GDM1 (cell line): ENCODE data around the gene ADAT3.
"Not testable (repeated sequence)": the region's sequence is repeated elsewhere in the genome, so short reads cannot be mapped to it uniquely, and the experiment has no call there.

Experiments used
- DNase-seq: peaks from one replicate; lab custom pipeline; 2025; lab: John Stamatoyannopoulos, UW

Gene ADAT3

DNA sequence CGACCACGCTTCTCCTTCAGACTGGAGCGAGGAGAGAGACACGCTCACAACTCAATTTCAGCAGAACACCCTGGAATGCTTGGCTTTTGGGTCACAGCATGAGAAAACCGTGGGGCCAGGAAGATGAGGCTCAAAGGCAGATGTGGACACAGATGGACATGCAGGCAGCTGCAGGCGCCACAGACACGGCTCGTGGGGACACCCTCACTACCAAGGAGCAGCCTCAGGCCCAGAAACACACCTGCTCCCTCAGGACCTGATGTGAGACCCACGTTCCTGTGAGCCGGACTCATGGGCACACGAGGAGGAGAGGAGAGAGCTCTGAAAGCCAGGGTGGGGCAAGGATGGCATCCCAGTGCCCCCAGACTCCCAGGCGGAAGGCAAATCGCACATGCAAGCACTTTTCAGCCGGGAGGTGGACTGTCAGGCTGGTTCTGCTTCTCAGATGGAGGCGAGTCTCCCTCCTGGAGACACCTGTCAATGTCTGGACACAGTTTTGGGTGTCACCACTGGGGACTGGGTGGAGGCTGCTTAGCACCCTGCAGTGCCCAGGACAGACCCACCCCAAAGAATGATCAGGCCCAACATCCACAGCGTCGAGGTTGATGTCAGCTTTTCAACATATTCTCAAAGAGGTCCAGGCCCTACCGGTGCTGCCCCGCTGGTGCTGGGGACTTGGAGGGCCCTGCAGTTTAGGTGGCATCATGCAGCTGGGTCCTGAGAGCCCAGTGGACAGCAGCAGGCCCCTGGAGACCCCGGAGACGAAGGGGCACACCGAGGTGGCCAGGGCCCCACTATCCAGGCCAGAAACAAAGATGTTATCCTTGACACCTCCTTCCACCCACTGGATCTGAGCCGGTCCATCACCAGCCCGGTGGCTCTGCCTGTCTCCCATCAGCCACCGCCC lies 22.2 kb upstream of the ADAT3 start:
- no peak for DNase-seq

DNA sequence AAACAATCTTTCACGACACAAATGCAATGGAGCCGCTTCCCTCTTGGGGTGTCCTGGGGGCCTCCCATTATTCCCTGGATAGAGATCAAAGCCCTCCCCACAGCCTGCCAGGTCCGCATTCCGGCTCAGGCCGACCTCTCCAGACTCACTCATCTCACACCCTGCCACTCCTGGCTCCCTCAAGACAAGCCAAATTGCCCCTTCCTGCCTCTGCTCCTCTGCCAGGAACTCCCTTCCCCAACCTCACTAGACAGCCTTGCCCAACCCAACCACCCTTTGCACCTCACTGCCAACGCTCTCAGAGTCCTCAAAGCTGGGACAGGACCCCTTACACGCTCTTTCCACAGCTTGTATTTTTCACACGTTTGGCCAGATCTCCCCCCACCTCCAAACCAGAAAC lies 21.4 kb upstream of the ADAT3 start:
- DNase-seq = no peak

DNA sequence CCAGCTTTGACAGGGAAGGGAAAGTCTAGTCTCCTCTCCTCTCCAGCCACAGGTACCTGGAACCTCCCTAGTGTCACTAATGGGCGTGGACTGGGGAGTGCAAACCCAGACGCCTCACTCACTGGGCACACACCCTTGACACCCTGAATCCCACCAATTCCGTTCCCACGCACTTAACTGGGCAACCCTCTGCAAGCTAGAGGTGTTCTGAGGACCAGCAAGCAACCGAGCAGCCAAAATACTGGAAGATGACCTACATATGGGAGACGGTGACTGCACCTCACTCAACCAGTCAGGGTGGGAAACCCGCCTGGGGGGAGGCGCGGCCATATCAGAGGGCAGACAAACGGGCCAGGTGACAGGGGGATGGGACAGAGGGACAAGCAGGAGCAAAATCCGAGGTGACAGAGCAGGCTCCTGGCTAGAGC lies 20.9 kb upstream of the ADAT3 start:
- DNase-seq = no peak

DNA sequence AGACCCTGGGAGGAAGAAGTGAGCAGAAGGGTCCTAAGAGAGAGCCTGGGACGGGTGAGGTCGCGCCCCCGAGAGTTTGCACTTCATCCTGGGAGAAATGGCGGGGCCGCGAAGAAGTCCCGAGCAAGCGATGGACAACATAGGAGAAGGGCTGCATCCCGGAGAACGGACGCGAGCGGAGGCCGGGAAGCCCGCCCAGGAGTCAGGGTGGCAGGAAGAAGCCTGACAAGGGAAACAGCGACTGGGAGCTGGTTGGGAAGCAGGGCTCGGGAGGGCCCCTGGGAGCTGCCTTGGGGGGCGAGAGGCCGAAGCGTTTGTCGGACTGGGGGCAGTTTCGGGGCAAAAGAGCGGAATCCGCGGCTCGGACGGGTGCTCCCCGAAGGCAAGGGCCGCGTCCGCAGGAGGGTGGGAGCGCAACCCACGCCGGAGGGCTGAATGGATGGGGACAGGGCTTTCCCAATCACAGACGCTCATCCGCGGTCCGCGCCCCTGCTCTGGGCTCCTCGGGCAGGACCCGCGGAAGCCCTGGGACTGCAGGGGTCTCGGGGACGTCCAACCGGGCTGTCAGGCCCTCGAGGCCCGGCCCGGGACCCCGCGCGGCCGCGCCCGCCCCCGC lies 20.4 kb upstream of the ADAT3 start:
- no peak for DNase-seq

DNA sequence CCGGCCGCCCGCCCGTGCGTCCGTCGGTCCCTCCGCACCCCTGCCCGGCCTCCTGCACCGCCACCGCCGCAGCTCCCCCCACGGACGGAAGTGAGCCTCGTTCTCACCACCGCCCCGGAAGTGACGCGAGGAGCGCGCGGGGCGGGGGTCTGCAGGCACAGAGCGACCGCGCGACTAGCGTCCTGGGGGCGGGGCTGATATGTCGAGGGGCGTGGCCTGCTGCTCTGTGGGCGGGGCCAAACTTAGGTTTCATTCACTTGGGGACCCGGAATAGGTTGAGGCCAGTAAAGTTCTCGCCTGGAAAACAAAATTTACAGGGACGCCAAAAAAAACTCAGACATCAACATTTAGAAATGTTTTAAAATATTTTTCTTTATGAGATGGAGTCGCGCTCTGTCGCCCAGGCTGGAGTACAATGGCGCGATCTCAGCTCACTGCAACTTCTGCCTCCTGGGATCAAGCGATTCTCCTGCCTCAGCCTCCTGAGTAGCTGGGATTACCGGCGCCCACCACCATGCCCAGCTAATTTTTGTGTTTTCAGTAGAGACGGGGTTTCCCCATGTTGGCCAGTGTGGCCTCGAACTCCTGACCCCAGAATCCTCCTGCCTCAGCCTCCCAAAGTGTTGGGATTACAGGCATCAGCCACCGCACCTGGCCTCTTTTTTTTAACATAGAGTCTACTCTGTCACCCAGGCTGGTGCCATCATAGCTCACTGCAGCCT lies 19.6 kb upstream of the ADAT3 start, which contains the start of gene ABHD17A:
TSS of gene ABHD17A (minus strand) at position 99 of the 722 bp plus-strand sequence. CDS start 3,930 bp downstream, outside the sequence.
- DNase-seq = peak; percentile 90

DNA sequence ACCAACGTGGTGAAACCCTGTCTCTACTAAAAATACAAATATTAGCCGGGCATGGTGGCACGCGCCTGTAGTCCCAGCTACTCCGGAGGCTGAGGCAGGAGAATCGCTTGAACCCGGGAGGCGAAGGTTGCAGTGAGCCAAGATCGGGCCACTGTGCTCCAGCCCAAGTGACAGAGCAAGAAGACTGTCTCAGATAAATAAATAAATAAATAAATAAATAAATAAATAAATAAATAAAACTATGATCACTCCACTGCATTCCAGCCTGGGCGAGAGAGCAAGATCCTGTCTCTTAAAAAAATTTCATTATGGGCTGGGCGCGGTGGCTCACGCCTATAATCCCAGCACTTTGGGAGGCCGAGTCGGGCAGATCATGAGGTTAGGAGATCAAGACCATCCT lies 18.8 kb upstream of the ADAT3 start:
- not testable (repeated sequence) for DNase-seq

DNA sequence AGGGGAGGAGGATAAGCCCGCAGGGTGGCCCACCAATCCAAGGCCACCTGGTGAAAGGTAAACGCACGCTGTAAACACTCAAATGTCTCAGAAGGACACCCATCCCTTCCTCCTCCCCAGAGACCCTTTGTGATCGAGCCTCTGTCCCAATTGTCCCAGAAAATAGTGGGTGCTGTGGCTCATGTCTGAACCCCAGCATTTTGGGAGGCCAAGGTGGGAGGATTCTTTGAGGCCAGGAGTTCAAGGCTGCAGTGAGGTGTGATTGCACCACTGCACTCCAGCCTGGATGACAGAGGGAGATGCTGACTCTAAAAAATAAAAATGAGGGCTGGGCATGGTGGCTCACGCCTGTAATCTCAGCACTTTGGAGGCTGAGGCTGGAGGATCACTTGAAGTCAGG lies 16.8 kb upstream of the ADAT3 start:
- DNase-seq = no peak

DNA sequence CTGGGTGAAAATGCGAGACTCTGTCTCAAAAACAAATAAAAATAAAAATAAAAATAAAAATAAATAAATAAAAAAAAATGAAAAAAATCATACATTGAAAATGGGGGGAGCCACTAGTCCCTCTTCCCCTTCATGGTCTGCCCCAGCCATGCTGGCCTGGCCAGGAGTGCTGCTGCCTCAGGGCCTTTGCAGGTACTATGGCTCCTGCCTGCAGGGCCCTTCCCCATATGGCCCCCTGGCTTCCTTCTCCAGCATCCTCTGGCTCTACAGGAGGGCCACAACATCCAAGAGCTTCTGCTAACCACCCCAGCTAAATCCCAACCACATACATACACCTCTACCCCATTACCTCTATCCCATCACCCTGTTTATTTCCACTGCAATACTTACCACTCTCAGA lies 15.3 kb upstream of the ADAT3 start:
- DNase-seq = no peak

DNA sequence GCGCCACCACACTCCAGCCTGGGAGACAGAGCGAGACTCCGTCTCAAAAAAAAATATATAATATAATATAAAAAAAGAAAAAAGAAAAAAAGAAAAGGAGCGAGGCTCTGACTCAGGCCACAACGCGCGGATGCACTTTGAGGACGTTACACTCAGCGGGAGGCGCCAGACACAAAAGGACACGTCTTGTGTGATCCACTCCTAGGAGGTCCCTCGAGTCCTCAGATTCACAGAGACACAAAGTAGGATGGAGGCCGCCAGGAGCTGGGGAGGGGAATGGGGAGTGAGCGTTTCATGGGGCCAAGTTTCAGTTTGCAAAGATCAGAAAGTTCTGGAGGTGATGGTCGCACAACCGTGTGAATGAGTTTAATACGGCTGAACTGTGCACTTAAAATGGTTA lies 11.4 kb upstream of the ADAT3 start:
- DNase-seq = no peak

DNA sequence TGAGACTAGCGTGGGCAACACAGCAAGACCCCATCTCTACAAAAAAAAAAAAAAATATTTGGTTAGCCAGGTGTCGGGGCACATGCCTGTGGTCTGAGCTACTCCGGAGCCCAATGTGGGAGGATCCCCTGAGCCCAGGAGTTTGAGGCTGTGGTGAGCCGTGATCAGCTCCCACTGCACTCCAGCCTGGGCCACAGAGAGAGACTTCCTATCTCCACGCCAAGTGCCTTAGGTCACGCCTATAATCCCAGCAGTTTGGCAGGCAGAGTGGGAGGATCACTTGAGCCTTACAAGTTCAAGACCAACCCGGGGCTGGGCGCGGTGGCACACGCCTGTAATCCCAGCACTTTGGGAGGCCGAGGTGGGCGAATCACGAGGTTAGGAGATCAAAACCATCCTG lies 8.7 kb upstream of the ADAT3 start:
- DNase-seq = no peak

DNA sequence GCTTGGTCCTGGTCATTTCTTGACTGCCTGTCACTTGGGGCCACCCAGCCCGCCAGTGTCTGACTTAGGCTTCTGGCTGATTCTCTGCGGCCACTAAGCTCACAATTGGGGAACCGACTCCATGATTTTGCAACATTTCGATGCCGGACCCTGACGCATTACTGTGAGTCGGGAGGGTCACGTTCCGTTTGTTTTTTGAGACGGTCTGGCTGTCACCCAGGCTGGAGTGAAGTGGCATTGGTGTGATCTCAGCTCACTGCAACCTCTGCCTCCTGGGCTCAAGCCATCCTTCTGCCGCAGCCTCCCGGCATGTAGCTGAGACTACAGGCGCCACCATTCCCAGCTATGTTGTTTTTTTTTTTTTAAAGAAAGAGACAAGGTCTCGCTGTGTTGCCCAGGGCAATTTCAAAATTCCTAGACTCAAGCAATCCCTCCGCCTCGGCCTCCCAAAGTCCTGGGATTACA lies 3.2 kb upstream of the ADAT3 start:
- DNase-seq = no peak

DNA sequence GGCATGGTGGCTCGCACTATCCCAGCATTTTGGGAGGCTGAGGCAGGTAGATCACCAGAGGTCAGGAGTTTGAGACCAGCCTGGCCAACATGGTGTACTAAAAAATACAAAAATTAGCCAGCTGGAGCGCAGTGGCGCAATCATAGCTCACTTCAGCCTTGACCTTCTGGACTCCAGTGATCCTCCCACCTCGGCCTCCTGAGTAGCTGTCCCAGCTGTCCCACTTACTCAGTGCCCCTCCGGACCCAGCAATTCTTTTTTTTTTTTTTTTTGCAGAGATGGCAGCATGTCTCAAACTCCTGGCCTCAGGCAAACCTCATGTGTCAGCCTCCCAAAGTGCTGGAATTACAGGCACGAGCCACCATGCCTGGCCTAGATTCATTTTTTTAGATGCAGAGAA lies 2.3 kb upstream of the ADAT3 start:
- no peak for DNase-seq

DNA sequence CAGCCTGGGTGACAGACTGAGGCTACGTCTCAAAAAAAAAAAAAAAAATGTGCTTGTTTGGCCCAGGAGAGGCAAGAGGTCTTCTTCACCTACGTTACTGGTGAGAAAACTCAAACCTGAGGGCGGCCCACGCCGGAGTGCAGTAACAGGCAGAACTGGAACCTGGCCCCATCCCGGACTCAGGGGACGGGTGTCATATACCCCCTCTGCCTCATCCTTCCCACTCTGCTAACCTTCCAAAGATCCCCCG lies 414 bp upstream of the ADAT3 start:
- no peak for DNase-seq

DNA sequence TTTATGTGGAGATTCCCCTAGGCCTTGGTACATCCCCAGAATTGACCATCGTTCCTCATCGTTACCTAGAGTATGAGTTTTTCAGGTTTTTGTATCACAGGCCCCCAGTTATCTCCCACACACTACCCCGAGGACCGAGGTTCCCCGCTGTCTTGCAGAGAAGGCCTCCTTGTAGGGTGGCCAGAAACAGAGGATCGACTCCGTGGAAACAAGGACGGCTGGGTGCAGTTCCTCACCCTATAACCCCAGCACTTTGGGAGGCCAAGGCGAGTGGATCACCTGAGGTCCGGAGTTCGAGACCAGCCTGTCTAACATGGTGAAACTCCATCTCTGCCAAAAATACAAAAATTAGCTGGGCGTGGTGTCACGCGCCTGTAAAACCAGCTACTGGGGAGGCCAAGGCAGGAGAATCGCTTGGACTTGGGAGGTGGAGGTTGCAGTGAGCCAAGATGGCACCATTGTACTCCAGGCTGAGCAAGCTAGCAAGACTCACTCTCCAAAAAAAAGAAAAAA lies 720 bp downstream of the ADAT3 start:
- no peak for DNase-seq

DNA sequence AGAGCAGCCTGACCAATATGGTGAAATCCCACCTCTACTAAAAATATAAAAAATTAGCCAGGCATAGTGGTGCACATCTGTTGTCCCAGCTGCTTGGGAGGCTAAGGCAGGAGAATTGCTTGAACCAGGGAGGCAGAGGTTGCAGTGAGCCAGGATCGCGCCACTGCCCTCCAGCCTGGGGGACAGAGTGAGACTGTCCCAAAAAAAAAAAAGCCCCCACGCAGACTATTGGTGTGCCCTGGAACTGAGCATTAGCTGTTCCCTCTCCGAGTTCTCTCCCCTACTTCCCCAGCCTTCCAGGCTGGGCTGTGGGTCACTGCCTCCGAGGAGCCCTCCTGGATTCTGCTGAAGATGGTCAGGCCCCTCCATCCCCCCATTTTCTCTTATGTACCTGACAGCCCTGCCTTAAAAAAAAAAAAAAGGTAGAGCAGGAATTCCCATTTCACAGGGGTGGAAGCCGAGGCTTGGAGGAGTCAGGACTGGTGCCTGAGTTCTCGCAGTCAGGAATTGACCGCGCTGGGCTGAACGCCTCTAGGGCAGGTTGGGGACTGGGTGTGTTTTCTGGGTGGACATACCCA lies 1.9 kb downstream of the ADAT3 start:
- DNase-seq = no peak

DNA sequence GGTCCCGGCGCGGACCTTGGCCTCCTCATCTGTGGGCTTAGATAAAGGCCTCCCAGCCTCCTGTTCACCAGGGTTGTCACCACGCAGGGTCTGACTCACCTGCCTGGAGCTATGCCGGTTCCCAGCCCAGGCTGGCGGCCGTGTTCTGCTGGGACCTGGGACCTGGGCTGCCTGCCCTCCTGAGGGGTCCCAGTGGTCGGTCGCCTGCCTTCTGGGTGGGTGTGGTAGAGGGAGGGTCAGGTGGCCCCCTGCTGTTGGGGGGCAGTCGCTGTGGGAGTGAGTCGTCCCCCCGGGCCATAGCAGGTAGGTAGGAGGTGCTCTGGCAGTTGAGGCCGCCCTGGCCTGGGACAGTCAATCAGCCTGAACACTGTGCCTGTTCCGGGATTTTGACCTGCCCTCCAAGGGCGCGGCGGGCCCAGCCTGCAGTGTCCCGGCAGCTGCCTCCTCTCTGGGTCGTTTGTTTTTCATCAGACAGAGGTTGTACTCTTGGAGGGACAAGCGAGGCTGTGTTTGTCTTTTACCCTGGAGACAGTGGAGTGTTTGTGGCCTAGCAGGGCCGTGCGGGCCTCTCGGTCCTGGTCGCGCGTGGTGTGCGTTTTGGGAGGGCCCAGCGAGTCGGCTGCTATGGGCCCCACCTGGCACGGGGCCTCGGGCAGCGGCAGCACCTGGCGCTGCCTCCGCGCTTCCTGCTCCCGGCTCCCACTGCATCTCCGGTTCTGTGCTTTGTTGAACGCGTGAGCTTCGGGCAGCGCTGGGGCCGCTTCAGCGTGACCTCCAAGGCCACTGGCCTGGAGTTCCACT lies 2.6 kb downstream of the ADAT3 start:
- DNase-seq = no peak

DNA sequence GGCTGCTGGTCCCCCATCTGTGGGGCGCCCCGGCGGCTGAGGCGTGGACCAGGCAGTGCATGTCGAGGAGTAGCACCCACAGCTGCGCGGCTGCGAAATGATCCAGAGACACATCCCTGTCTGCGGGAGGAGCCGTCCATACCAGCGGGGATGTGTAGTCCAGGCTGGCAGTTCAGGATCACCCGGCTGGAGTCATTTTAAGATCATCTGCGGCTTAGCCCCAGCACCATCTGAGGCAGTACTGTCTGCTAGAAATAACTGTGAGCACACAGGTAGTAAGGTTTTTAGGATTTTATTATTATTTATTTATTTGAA lies 3.1 kb downstream of the ADAT3 start:
- no peak for DNase-seq

DNA sequence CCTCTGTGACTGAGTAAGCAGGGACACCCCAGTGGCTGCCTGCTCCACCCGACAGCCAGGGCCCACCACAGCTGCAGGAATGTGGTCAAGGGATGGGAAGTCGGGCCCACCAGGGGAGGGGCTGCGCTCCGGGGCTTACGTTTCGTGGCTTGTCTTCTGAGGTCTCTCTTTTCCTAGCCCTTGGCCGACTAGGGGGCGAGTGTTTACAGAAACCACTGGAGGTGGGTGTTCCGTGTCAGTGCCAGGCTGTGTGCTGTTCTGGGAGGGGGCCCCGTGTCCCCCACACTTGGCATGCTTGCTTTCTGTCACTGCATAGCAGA lies 4.5 kb downstream of the ADAT3 start:
- DNase-seq = peak; percentile 57

DNA sequence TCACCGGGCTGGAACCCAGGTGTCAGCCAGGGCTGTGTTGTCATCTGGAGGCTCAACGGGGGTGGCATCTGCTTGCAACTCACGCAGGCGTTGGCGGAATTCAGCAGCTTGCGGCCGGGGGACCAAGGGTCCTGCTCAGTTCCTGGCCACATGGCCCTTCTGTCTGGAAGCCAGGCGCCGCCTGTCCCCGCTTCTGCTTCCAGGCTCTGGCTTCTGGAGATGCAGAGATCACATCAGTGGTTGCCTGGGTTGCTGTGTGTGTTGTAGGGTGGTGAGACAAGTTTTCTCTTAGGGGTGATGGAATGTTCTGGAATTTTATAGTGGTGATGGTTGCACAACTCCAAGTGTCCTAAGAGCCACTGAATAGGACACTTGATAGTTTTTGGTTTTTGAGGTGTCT lies 5.0 kb downstream of the ADAT3 start:
- no peak for DNase-seq

DNA sequence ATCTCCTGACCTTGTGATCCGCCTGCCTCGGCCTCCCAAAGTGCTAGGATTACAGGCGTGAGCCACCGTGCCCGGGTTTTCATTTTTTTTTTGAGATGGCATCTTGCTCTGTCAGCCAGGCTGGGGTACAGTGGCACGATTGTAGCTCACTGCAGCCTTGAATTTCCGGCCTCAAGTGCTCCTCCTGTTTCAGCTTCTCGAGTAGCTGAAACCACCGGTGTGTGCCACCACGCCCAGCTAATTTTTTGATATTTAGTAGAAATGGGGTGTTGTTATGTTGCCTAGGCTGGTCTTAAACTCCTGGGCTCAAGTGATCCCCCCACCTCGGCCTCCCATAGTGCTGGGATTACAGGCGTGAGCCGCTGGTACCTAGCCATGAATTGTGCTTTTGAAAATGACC lies 5.9 kb downstream of the ADAT3 start:
- DNase-seq = no peak

DNA sequence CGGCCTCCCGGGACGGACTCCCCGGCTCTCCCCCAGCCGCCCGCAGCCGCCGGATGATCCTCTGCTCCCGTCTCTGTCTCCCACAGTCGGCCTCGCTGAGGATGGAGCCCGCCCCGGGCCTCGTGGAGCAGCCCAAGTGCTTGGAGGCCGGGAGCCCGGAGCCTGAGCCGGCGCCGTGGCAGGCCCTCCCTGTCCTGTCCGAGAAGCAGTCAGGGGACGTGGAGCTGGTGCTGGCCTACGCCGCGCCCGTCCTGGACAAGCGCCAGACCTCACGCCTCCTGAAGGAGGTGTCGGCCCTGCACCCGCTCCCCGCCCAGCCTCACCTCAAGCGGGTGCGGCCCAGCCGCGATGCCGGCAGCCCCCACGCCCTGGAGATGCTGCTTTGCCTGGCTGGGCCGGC lies 6.8 kb downstream of the ADAT3 start:
- DNase-seq = no peak
